MM.1S (cell line): ENCODE measurements around the gene NRXN3.

Experiments used
- EZH2 ChIP-seq: fragments of 300-600 bp; sonication (generic); optimal IDR thresholded peaks from 2 replicates; pipeline ENCODE3; 2017; ENCODE audit warnings: low read depth, mild to moderate bottlenecking, antibody characterized with exemption, low read length, mixed read lengths
- EZH2phosphoT487 ChIP-seq: fragments of 300-600 bp; sonication (generic); IDR thresholded peaks from 2 replicates; pipeline ENCODE4 v1.6.1; 2018; ENCODE audit warnings: antibody characterized with exemption, low read length
- TF ChIP-seq, protein P1 (sequence below): fragments of 300-600 bp; sonication (generic); IDR thresholded peaks from 2 replicates; pipeline ENCODE4 v1.5.1; 2016; ENCODE audit warnings: antibody characterized with exemption, low read length, mixed read lengths

DNA sequence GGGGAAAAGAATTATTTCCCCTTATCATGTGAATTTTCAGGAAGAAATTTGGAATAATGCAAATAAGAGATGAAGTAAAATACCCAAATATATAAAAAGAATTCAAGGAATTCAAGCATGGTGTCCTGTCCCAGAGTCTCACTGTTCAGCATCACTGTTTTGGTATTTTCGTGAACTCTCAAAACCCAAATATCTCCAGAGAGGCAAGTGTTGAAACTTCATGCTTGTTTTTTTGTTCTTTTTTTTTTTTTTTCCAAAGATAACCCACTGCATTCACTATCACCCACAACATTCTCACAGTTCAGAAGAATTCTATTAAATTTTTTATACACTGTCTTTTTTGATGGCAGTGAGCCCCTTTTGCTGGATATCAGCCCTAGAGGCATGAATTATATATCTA lies 1686.2 kb downstream of the NRXN3 start:
- no peak for TF ChIP-seq EZH2phosphoT487
- TF ChIP-seq, protein P1, sequence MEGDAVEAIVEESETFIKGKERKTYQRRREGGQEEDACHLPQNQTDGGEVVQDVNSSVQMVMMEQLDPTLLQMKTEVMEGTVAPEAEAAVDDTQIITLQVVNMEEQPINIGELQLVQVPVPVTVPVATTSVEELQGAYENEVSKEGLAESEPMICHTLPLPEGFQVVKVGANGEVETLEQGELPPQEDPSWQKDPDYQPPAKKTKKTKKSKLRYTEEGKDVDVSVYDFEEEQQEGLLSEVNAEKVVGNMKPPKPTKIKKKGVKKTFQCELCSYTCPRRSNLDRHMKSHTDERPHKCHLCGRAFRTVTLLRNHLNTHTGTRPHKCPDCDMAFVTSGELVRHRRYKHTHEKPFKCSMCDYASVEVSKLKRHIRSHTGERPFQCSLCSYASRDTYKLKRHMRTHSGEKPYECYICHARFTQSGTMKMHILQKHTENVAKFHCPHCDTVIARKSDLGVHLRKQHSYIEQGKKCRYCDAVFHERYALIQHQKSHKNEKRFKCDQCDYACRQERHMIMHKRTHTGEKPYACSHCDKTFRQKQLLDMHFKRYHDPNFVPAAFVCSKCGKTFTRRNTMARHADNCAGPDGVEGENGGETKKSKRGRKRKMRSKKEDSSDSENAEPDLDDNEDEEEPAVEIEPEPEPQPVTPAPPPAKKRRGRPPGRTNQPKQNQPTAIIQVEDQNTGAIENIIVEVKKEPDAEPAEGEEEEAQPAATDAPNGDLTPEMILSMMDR: no peak
- TF ChIP-seq EZH2: no peak
